ENCODE results near the gene ERC2.

The ERC2 gene

GRCh38 chr3:56456117-56456516 lies 12.2 kb downstream of the ERC2 start:
- no peak for TF ChIP-seq RARB (CRISPR knock-in tag; IDR thresholded peaks at IDR 0.05)
- TF ChIP-seq ESRRG (CRISPR knock-in tag; IDR thresholded peaks at IDR 0.05) = no peak
- TF ChIP-seq TCF4 (CRISPR knock-in tag; IDR thresholded peaks at IDR 0.05; ENCODE audit: borderline replicate concordance) = no peak
- no peak for TF ChIP-seq PPARA (CRISPR knock-in tag; IDR thresholded peaks at IDR 0.05; ENCODE audit: borderline replicate concordance)
- TF ChIP-seq ARNTL (CRISPR knock-in tag; IDR thresholded peaks at IDR 0.05; ENCODE audit: borderline replicate concordance, low read depth) = no peak
- TF ChIP-seq OSR1 (CRISPR knock-in tag; IDR thresholded peaks at IDR 0.05) = no peak
- no peak for TF ChIP-seq ZNF565 (CRISPR knock-in tag; conservative IDR thresholded peaks at IDR 0.05; ENCODE audit: low read depth)
- no peak for TF ChIP-seq ZC3H10 (CRISPR knock-in tag; IDR thresholded peaks at IDR 0.05)
- no peak for TF ChIP-seq ZFP3 (CRISPR knock-in tag; IDR thresholded peaks at IDR 0.05)
- TF ChIP-seq ZNF8 (CRISPR knock-in tag; IDR thresholded peaks at IDR 0.05) = no peak
- no peak for TF ChIP-seq CSDC2 (CRISPR knock-in tag; IDR thresholded peaks at IDR 0.05)
- TF ChIP-seq, protein P1, sequence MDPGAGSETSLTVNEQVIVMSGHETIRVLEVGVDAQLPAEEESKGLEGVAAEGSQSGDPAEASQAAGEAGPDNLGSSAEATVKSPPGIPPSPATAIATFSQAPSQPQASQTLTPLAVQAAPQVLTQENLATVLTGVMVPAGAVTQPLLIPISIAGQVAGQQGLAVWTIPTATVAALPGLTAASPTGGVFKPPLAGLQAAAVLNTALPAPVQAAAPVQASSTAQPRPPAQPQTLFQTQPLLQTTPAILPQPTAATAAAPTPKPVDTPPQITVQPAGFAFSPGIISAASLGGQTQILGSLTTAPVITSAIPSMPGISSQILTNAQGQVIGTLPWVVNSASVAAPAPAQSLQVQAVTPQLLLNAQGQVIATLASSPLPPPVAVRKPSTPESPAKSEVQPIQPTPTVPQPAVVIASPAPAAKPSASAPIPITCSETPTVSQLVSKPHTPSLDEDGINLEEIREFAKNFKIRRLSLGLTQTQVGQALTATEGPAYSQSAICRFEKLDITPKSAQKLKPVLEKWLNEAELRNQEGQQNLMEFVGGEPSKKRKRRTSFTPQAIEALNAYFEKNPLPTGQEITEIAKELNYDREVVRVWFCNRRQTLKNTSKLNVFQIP (CRISPR knock-in tag; IDR thresholded peaks at IDR 0.05; ENCODE audit: borderline replicate concordance, low read depth) = no peak
- no peak for TF ChIP-seq GLIS3 (CRISPR knock-in tag; IDR thresholded peaks at IDR 0.05)
- TF ChIP-seq, protein P2, sequence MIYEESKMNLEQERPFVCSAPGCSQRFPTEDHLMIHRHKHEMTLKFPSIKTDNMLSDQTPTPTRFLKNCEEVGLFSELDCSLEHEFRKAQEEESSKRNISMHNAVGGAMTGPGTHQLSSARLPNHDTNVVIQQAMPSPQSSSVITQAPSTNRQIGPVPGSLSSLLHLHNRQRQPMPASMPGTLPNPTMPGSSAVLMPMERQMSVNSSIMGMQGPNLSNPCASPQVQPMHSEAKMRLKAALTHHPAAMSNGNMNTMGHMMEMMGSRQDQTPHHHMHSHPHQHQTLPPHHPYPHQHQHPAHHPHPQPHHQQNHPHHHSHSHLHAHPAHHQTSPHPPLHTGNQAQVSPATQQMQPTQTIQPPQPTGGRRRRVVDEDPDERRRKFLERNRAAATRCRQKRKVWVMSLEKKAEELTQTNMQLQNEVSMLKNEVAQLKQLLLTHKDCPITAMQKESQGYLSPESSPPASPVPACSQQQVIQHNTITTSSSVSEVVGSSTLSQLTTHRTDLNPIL (CRISPR knock-in tag; IDR thresholded peaks at IDR 0.05; ENCODE audit: low read depth) = no peak
- no peak for TF ChIP-seq ZFP30 (CRISPR knock-in tag; IDR thresholded peaks at IDR 0.05)
- TF ChIP-seq SNAI2 (CRISPR knock-in tag; IDR thresholded peaks at IDR 0.05) = no peak
- no peak for TF ChIP-seq ZNF70 (CRISPR knock-in tag; IDR thresholded peaks at IDR 0.05)
- TF ChIP-seq ISL1 (CRISPR knock-in tag; IDR thresholded peaks at IDR 0.05) = no peak
- ATAC-seq = no peak

- TF ChIP-seq RARB (CRISPR knock-in tag; IDR thresholded peaks at IDR 0.05) (no peak), ZNF70 (CRISPR knock-in tag; IDR thresholded peaks at IDR 0.05) (no peak), ZNF565 (CRISPR knock-in tag; conservative IDR thresholded peaks at IDR 0.05; ENCODE audit: low read depth) (no peak), ZNF8 (CRISPR knock-in tag; IDR thresholded peaks at IDR 0.05) (no peak), PPARA (CRISPR knock-in tag; IDR thresholded peaks at IDR 0.05; ENCODE audit: borderline replicate concordance) (no peak), ZFP3 (CRISPR knock-in tag; IDR thresholded peaks at IDR 0.05) (no peak), ZFP30 (CRISPR knock-in tag; IDR thresholded peaks at IDR 0.05) (no peak), ARNTL (CRISPR knock-in tag; IDR thresholded peaks at IDR 0.05; ENCODE audit: borderline replicate concordance, low read depth) (no peak), ISL1 (CRISPR knock-in tag; IDR thresholded peaks at IDR 0.05) (no peak), GLIS3 (CRISPR knock-in tag; IDR thresholded peaks at IDR 0.05) (no peak), CSDC2 (CRISPR knock-in tag; IDR thresholded peaks at IDR 0.05) (no peak), CSRNP3 (CRISPR knock-in tag; IDR thresholded peaks at IDR 0.05) (no peak), SNAI2 (CRISPR knock-in tag; IDR thresholded peaks at IDR 0.05) (no peak), TCF4 (CRISPR knock-in tag; IDR thresholded peaks at IDR 0.05; ENCODE audit: borderline replicate concordance) (no peak), ZC3H10 (CRISPR knock-in tag; IDR thresholded peaks at IDR 0.05) (no peak)
- TF ChIP-seq, protein P1 (CRISPR knock-in tag; IDR thresholded peaks at IDR 0.05; ENCODE audit: borderline replicate concordance, low read depth) = no peak
- TF ChIP-seq, protein P3, sequence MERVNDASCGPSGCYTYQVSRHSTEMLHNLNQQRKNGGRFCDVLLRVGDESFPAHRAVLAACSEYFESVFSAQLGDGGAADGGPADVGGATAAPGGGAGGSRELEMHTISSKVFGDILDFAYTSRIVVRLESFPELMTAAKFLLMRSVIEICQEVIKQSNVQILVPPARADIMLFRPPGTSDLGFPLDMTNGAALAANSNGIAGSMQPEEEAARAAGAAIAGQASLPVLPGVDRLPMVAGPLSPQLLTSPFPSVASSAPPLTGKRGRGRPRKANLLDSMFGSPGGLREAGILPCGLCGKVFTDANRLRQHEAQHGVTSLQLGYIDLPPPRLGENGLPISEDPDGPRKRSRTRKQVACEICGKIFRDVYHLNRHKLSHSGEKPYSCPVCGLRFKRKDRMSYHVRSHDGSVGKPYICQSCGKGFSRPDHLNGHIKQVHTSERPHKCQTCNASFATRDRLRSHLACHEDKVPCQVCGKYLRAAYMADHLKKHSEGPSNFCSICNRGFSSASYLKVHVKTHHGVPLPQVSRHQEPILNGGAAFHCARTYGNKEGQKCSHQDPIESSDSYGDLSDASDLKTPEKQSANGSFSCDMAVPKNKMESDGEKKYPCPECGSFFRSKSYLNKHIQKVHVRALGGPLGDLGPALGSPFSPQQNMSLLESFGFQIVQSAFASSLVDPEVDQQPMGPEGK (CRISPR knock-in tag; IDR thresholded peaks at IDR 0.05; ENCODE audit: borderline replicate concordance) = no peak
- TF ChIP-seq, protein P4, sequence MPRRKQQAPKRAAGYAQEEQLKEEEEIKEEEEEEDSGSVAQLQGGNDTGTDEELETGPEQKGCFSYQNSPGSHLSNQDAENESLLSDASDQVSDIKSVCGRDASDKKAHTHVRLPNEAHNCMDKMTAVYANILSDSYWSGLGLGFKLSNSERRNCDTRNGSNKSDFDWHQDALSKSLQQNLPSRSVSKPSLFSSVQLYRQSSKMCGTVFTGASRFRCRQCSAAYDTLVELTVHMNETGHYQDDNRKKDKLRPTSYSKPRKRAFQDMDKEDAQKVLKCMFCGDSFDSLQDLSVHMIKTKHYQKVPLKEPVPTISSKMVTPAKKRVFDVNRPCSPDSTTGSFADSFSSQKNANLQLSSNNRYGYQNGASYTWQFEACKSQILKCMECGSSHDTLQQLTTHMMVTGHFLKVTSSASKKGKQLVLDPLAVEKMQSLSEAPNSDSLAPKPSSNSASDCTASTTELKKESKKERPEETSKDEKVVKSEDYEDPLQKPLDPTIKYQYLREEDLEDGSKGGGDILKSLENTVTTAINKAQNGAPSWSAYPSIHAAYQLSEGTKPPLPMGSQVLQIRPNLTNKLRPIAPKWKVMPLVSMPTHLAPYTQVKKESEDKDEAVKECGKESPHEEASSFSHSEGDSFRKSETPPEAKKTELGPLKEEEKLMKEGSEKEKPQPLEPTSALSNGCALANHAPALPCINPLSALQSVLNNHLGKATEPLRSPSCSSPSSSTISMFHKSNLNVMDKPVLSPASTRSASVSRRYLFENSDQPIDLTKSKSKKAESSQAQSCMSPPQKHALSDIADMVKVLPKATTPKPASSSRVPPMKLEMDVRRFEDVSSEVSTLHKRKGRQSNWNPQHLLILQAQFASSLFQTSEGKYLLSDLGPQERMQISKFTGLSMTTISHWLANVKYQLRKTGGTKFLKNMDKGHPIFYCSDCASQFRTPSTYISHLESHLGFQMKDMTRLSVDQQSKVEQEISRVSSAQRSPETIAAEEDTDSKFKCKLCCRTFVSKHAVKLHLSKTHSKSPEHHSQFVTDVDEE (CRISPR knock-in tag; IDR thresholded peaks at IDR 0.05) = no peak
- ATAC-seq = no peak
These were observed 15.3 kb downstream of the ERC2 start for GRCh38 chr3:56453011-56453410.

All from SK-N-SH treated with all-trans-retinoic acid at 6 μM for 48 hours (cell line).